ENCODE measurements around the gene UQCRQ. TPM values are rescaled to one million over a fixed set of nuclear protein-coding genes. Genes with fewer than 3 reads are reported as not detected.

The UQCRQ gene
- total and polyA plus RNA-seq, 9 of the 15 experiments (the other 6 are each of a cell fraction or from before 2014, with no cell fraction given): 235 to 2,421 (median 883) TPM

DNA sequence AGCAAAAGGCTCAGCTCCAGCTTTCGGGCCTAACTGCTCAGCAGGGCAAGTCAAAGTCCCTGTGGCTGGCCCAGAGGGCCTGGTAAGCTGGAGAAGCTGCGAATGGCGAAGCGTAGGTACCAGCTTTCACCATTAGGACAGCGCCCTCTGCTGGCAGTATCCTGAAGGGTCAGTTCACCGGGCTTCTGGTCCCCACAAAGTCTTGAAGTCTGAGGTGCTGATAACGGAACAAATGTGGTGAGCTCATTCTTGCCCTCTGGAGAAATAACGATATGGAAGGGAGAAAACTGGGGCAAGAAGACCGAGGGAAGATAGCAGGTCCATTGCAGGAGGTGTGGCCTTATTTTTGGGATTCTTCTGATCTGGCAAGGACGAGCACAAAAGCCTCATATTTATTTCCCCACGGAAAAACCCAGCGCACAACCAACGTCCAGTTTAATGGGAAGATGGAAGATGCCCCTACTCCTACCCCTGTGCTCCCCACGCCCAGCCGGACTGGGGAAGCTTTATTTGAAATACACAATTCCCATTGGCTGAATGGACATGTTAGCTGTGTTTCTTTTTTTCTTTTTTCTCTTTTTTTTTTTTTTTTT lies 46.2 kb upstream of the UQCRQ start (continued):
- TF ChIP-seq CBX8 (IDR thresholded peaks at IDR 0.05; ENCODE audit: borderline replicate concordance, extremely low read depth, low read depth, low read length, poor library complexity, severe bottlenecking): no peak
- TF ChIP-seq HDAC3 (IDR thresholded peaks at IDR 0.05; ENCODE audit: borderline replicate concordance, partially characterized antibody): no peak
- no peak for TF ChIP-seq BMI1 (IDR thresholded peaks at IDR 0.05; ENCODE audit: low read length)
- TF ChIP-seq, protein P1, sequence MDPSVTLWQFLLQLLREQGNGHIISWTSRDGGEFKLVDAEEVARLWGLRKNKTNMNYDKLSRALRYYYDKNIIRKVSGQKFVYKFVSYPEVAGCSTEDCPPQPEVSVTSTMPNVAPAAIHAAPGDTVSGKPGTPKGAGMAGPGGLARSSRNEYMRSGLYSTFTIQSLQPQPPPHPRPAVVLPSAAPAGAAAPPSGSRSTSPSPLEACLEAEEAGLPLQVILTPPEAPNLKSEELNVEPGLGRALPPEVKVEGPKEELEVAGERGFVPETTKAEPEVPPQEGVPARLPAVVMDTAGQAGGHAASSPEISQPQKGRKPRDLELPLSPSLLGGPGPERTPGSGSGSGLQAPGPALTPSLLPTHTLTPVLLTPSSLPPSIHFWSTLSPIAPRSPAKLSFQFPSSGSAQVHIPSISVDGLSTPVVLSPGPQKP (CRISPR knock-in tag; IDR thresholded peaks at IDR 0.05): no peak
- no peak for TF ChIP-seq TCF3 (CRISPR knock-in tag; IDR thresholded peaks at IDR 0.05)
- TF ChIP-seq CC2D1A (IDR thresholded peaks at IDR 0.05): peak; percentile 70; the same call in 1 of the 2 replicates
- TF ChIP-seq, protein P2, sequence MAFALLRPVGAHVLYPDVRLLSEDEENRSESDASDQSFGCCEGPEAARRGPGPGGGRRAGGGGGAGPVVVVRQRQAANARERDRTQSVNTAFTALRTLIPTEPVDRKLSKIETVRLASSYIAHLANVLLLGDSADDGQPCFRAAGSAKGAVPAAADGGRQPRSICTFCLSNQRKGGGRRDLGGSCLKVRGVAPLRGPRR (CRISPR knock-in tag; IDR thresholded peaks at IDR 0.05): no peak
- no peak for TF ChIP-seq NCOA1 (IDR thresholded peaks at IDR 0.05; ENCODE audit: low read depth)
- TF ChIP-seq STAT5A (IDR thresholded peaks at IDR 0.05; ENCODE audit: borderline replicate concordance, low read length): no peak
- TF ChIP-seq, protein P3, sequence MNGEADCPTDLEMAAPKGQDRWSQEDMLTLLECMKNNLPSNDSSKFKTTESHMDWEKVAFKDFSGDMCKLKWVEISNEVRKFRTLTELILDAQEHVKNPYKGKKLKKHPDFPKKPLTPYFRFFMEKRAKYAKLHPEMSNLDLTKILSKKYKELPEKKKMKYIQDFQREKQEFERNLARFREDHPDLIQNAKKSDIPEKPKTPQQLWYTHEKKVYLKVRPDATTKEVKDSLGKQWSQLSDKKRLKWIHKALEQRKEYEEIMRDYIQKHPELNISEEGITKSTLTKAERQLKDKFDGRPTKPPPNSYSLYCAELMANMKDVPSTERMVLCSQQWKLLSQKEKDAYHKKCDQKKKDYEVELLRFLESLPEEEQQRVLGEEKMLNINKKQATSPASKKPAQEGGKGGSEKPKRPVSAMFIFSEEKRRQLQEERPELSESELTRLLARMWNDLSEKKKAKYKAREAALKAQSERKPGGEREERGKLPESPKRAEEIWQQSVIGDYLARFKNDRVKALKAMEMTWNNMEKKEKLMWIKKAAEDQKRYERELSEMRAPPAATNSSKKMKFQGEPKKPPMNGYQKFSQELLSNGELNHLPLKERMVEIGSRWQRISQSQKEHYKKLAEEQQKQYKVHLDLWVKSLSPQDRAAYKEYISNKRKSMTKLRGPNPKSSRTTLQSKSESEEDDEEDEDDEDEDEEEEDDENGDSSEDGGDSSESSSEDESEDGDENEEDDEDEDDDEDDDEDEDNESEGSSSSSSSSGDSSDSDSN (IDR thresholded peaks at IDR 0.05; ENCODE audit: borderline replicate concordance in 1 of 2, low read depth in 2 of 2, low read length in 2 of 2): 0 out of 4 replicates have a peak, but pooled peaks of 1 of the 2 experiments have one; percentile 20
- no peak for TF ChIP-seq ZNF696 (CRISPR knock-in tag; conservative IDR thresholded peaks at IDR 0.05)
- no peak for TF ChIP-seq BRCA1 (IDR thresholded peaks at IDR 0.05)
- no peak for TF ChIP-seq BRCA1 (CRISPR knock-in tag; IDR thresholded peaks at IDR 0.05)
- no peak for TF ChIP-seq DIDO1 (tag; IDR thresholded peaks at IDR 0.05; ENCODE audit: low read depth)
- TF ChIP-seq, protein P4, sequence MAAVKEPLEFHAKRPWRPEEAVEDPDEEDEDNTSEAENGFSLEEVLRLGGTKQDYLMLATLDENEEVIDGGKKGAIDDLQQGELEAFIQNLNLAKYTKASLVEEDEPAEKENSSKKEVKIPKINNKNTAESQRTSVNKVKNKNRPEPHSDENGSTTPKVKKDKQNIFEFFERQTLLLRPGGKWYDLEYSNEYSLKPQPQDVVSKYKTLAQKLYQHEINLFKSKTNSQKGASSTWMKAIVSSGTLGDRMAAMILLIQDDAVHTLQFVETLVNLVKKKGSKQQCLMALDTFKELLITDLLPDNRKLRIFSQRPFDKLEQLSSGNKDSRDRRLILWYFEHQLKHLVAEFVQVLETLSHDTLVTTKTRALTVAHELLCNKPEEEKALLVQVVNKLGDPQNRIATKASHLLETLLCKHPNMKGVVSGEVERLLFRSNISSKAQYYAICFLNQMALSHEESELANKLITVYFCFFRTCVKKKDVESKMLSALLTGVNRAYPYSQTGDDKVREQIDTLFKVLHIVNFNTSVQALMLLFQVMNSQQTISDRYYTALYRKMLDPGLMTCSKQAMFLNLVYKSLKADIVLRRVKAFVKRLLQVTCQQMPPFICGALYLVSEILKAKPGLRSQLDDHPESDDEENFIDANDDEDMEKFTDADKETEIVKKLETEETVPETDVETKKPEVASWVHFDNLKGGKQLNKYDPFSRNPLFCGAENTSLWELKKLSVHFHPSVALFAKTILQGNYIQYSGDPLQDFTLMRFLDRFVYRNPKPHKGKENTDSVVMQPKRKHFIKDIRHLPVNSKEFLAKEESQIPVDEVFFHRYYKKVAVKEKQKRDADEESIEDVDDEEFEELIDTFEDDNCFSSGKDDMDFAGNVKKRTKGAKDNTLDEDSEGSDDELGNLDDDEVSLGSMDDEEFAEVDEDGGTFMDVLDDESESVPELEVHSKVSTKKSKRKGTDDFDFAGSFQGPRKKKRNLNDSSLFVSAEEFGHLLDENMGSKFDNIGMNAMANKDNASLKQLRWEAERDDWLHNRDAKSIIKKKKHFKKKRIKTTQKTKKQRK (IDR thresholded peaks at IDR 0.05; ENCODE audit: borderline replicate concordance, low read depth, low read length): no peak
- TF ChIP-seq NRF1 (conservative IDR thresholded peaks at IDR 0.05 in 1 of 2, IDR thresholded peaks at IDR 0.05 in 1 of 2): no peak
- TF ChIP-seq, protein P5, sequence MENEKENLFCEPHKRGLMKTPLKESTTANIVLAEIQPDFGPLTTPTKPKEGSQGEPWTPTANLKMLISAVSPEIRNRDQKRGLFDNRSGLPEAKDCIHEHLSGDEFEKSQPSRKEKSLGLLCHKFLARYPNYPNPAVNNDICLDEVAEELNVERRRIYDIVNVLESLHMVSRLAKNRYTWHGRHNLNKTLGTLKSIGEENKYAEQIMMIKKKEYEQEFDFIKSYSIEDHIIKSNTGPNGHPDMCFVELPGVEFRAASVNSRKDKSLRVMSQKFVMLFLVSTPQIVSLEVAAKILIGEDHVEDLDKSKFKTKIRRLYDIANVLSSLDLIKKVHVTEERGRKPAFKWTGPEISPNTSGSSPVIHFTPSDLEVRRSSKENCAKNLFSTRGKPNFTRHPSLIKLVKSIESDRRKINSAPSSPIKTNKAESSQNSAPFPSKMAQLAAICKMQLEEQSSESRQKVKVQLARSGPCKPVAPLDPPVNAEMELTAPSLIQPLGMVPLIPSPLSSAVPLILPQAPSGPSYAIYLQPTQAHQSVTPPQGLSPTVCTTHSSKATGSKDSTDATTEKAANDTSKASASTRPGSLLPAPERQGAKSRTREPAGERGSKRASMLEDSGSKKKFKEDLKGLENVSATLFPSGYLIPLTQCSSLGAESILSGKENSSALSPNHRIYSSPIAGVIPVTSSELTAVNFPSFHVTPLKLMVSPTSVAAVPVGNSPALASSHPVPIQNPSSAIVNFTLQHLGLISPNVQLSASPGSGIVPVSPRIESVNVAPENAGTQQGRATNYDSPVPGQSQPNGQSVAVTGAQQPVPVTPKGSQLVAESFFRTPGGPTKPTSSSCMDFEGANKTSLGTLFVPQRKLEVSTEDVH (IDR thresholded peaks at IDR 0.05; ENCODE audit: low read depth, partially characterized antibody): peak; percentile 40
- TF ChIP-seq TEAD1 (CRISPR knock-in tag; IDR thresholded peaks at IDR 0.05): no peak
